ENCODE data around the gene ZFAND3.

GRCh38 chr6:38187811-38188590 lies 368.5 kb downstream of the ZFAND3 start:
- TF ChIP-seq, protein P1, sequence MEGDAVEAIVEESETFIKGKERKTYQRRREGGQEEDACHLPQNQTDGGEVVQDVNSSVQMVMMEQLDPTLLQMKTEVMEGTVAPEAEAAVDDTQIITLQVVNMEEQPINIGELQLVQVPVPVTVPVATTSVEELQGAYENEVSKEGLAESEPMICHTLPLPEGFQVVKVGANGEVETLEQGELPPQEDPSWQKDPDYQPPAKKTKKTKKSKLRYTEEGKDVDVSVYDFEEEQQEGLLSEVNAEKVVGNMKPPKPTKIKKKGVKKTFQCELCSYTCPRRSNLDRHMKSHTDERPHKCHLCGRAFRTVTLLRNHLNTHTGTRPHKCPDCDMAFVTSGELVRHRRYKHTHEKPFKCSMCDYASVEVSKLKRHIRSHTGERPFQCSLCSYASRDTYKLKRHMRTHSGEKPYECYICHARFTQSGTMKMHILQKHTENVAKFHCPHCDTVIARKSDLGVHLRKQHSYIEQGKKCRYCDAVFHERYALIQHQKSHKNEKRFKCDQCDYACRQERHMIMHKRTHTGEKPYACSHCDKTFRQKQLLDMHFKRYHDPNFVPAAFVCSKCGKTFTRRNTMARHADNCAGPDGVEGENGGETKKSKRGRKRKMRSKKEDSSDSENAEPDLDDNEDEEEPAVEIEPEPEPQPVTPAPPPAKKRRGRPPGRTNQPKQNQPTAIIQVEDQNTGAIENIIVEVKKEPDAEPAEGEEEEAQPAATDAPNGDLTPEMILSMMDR (IDR thresholded peaks at IDR 0.05 in 2 of 3, conservative IDR thresholded peaks at IDR 0.05 in 1 of 3; ENCODE audit: control insufficient read depth in 2 of 3, extremely low read depth in 1 of 3, insufficient read depth in 1 of 3, low read depth in 3 of 3, low read length in 3 of 3), result no peak
- TF ChIP-seq ZZZ3 (IDR thresholded peaks at IDR 0.05; ENCODE audit: control insufficient read depth, insufficient read length, low read depth), result no peak
- TF ChIP-seq EZH2 (IDR thresholded peaks at IDR 0.05; ENCODE audit: borderline replicate concordance, control insufficient read depth, low read depth, low read length), result no peak
- TF ChIP-seq SUZ12 (IDR thresholded peaks at IDR 0.05; ENCODE audit: unreplicated experiment), result no peak
- TF ChIP-seq RAD51 (IDR thresholded peaks at IDR 0.05), result no peak
- TF ChIP-seq POLR2A (IDR thresholded peaks at IDR 0.05; ENCODE audit: low read depth, low read length), result no peak
- TF ChIP-seq, protein P2, sequence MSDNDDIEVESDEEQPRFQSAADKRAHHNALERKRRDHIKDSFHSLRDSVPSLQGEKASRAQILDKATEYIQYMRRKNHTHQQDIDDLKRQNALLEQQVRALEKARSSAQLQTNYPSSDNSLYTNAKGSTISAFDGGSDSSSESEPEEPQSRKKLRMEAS (IDR thresholded peaks at IDR 0.05; ENCODE audit: low read depth, low read length), result no peak
- no peak for TF ChIP-seq KDM1A (IDR thresholded peaks at IDR 0.05; ENCODE audit: borderline replicate concordance)
- no peak for TF ChIP-seq EP300 (IDR thresholded peaks at IDR 0.05; ENCODE audit: borderline replicate concordance in 1 of 2, control insufficient read depth in 1 of 2, low read depth in 2 of 2, low read length in 2 of 2)
- no peak for TF ChIP-seq NRF1 (conservative IDR thresholded peaks at IDR 0.05; ENCODE audit: low read depth, low read length)
- no peak for TF ChIP-seq SIN3A (IDR thresholded peaks at IDR 0.05; ENCODE audit: low read depth, low read length)
- TF ChIP-seq ATF2 (IDR thresholded peaks at IDR 0.05; ENCODE audit: low read length), result no peak
- no peak for TF ChIP-seq TAF1 (IDR thresholded peaks at IDR 0.05; ENCODE audit: borderline replicate concordance, low read depth, low read length)
- TF ChIP-seq NR2C2 (IDR thresholded peaks at IDR 0.05; ENCODE audit: borderline replicate concordance, control insufficient read depth, insufficient read length, low read depth), result no peak
